Esophagus muscularis mucosa (tissue), 4 donors: ENCODE data around the gene RHOXF2B. TPM values are rescaled to one million over a fixed set of nuclear protein-coding genes. Genes with fewer than 3 reads are reported as not detected.

Source experiments
- DNase-seq: peaks from one replicate; pipeline ENCODE4 v3.0.0-alpha.2; 2017; ENCODE audit errors: extremely low spot score
- H3K27ac ChIP-seq, 4 donors: fragments of 200-600 bp; sonication (generic); replicated peaks in 1 of 4; 1 replicate in 3 of 4; 2 replicates in 1 of 4; pipeline ENCODE4 v1.5.1; 2016 to 2019; ENCODE audit warnings: mild to moderate bottlenecking in 1 of 4
- H3K27me3 ChIP-seq, 4 donors: fragments of 200-600 bp; sonication (generic); one replicate each; pipeline versions ENCODE4 v1.5.1 to v1.6.0; 2016 to 2019
- H3K36me3 ChIP-seq, 4 donors: fragments of 200-600 bp; sonication (generic); one replicate each; pipeline ENCODE4 v1.5.1; 2016 to 2019
- H3K4me1 ChIP-seq, 4 donors: fragments of 200-600 bp; sonication (generic); one replicate each; pipeline ENCODE4 v1.5.1; 2016 to 2019
- H3K4me3 ChIP-seq, 4 donors: fragments of 200-600 bp; sonication (generic); 1 replicate in 2 of 4; 2 replicates in 2 of 4; pipeline ENCODE4 v1.5.1; 2016 to 2019; ENCODE audit warnings: mild to moderate bottlenecking in 4 of 4, moderate library complexity in 1 of 4
- H3K9me3 ChIP-seq, 4 donors: fragments of 200-600 bp; sonication (generic); 1 replicate in 3 of 4; 2 replicates in 1 of 4; pipeline ENCODE4 v1.5.1; 2016 to 2019
- EP300 ChIP-seq: sonication (generic); formaldehyde crosslinking; IDR thresholded peaks from one replicate; pipeline ENCODE4 v1.6.1; 2017; ENCODE audit warnings: antibody characterized with exemption
- POLR2A ChIP-seq: fragments of 450-650 bp; IDR thresholded peaks from one replicate; pipeline ENCODE4 v1.6.1; 2017; ENCODE audit warnings: antibody characterized with exemption, moderate library complexity, mild to moderate bottlenecking, low read depth
- POLR2AphosphoS5 ChIP-seq, 2 donors: sonication (generic); formaldehyde crosslinking; IDR thresholded peaks; one replicate each; pipeline ENCODE4 v1.6.1; 2017; ENCODE audit warnings: antibody characterized with exemption in 2 of 2
- WGBS: methylation state at CpG from one replicate; pipeline ENCODE4 v1.1.5; 2018; 5-methylcytosine and 5-hydroxymethylcytosine counted together
- intact Hi-C: fragments of 100-400 bp; cut with DNase I; formaldehyde crosslinking; loops from one replicate; pipeline ENCODE4 v1.15.1; 2023
- total RNA-seq, 4 donors: library from RNA; depleted of rRNA; stranded (reverse); fragments of >200 nt; gene quantifications; one replicate each; pipeline versions ENCODE4 v1.1.0 to v1.2.1, GENCODE V29; 2016
- TF ChIP-seq, protein P1 (sequence below), 3 experiments: fragments of 200-600 bp in 2 of 3; fragments of 450-650 bp in 1 of 3; sonication (generic) in 2 of 3; IDR thresholded peaks; one replicate each; pipeline ENCODE4 v1.5.1; 2017 to 2019; ENCODE audit warnings: antibody characterized with exemption in 3 of 3, mild to moderate bottlenecking in 2 of 3, moderate library complexity in 1 of 3

The RHOXF2B gene
- total RNA-seq, 4 donors from 2014 or later: not detected

DNA sequence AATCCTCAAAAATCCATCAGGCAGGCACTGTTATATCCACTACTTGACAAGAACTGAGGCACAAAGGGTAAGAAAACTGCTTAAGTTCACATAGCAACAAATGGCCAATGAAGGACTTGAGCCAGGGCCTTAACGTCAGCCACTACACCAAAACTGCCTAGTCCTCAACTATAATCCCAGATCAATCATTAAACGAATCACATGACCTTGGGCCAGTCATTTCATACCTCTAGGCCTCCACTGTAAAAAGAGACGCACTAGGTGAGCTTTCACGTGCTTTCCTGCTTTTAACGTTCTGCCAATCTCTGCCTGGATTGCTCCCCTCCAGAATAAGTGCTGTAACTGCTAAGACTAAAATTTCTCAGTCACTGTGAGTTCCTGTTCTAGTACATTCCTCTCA is 54.7 kb downstream of the RHOXF2B start:
- 70% methylated on average over 5 of the region's 5 CpGs for WGBS

More for the DNA sequence above, 54.7 kb downstream of the RHOXF2B start:
- no peak for DNase-seq
- TF ChIP-seq EP300: no peak
- no peak for TF ChIP-seq POLR2AphosphoS5 (IDR thresholded peaks at IDR 0.05)
- no peak for TF ChIP-seq POLR2A
- TF ChIP-seq, protein P1, sequence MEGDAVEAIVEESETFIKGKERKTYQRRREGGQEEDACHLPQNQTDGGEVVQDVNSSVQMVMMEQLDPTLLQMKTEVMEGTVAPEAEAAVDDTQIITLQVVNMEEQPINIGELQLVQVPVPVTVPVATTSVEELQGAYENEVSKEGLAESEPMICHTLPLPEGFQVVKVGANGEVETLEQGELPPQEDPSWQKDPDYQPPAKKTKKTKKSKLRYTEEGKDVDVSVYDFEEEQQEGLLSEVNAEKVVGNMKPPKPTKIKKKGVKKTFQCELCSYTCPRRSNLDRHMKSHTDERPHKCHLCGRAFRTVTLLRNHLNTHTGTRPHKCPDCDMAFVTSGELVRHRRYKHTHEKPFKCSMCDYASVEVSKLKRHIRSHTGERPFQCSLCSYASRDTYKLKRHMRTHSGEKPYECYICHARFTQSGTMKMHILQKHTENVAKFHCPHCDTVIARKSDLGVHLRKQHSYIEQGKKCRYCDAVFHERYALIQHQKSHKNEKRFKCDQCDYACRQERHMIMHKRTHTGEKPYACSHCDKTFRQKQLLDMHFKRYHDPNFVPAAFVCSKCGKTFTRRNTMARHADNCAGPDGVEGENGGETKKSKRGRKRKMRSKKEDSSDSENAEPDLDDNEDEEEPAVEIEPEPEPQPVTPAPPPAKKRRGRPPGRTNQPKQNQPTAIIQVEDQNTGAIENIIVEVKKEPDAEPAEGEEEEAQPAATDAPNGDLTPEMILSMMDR (IDR thresholded peaks at IDR 0.05): no peak
- H3K4me1 ChIP-seq: no peaks in the 10 kb centered on the region
- H3K9me3 ChIP-seq: no peaks in the 10 kb centered on the region
- no peak overlapping the region for H3K4me3 ChIP-seq
- no peaks in the 10 kb centered on the region for H3K36me3 ChIP-seq
- H3K27ac ChIP-seq: no peak overlapping the region
- H3K27me3 ChIP-seq: peaks cover 0 to 14% (median 3%) of the 10 kb centered on the region in 4 donors
- intact Hi-C loops: no loop called here

Other genes with a start within 250 kb of the RHOXF2B start
- gene UPF3B, start 224.7 kb downstream of the RHOXF2B start, total RNA-seq: 1 to 10 TPM; 4.1 to 7.1 (median 4.9) TPM
- gene RNF113A, start 206.0 kb downstream of the RHOXF2B start, total RNA-seq: 10 to 100 TPM in 3 of 4 donors, 1 to 10 TPM in 1; 9.1 to 14.9 (median 12.7) TPM
- gene NDUFA1, start 205.9 kb downstream of the RHOXF2B start, total RNA-seq: 10 to 100 TPM; 61.1 to 90.9 (median 65.5) TPM
- not detected for gene AKAP14, start 181.8 kb downstream of the RHOXF2B start, total RNA-seq
- gene NKAP, start 133.9 kb downstream of the RHOXF2B start, total RNA-seq: 1 to 10 TPM; 5.3 to 7.1 (median 6.6) TPM
- not detected for gene RHOXF1, start 38.2 kb upstream of the RHOXF2B start, total RNA-seq
- gene RHOXF2, start 80.9 kb upstream of the RHOXF2B start, total RNA-seq: not detected
- 1 to 10 TPM; 7.9 to 9.1 (median 8.1) TPM for gene ZBTB33, start 173.1 kb upstream of the RHOXF2B start, total RNA-seq
- gene TMEM255A, start 233.8 kb upstream of the RHOXF2B start, total RNA-seq: 1 to 10 TPM; 1.2 to 4.7 (median 4.2) TPM